Neural cell (in vitro differentiated cells): ENCODE measurements around the gene CYP4F22. TPM values are rescaled to one million over a fixed set of nuclear protein-coding genes. Genes with fewer than 3 reads are reported as not detected.

Experiments used
- H2AFZ ChIP-seq: fragments of 200-600, 300-800 bp; sonication (generic), shearing (Covaris generic); 2 replicates; pipeline ENCODE4 v1.6.0; 2014; ENCODE audit warnings: low read depth, mild to moderate bottlenecking, antibody characterized with exemption, low read length, moderate library complexity
- H3F3A ChIP-seq: fragments of 200-600 bp; shearing (Covaris generic); 2 replicates; pipeline ENCODE4 v1.6.1; 2016; ENCODE audit warnings: mild to moderate bottlenecking, moderate library complexity, mixed read lengths, antibody characterized with exemption, low read length; ENCODE audit not compliant: insufficient read depth, poor library complexity, severe bottlenecking
- H3K27ac ChIP-seq: fragments of 200-600, 300-800 bp; sonication (generic), shearing (Covaris generic); 2 replicates; pipeline ENCODE4 v1.5.1; 2014; ENCODE audit warnings: mild to moderate bottlenecking, low read length, moderate library complexity
- H3K27me3 ChIP-seq: fragments of 300-800, 200-600 bp; sonication (generic), shearing (Covaris generic); 2 replicates; pipeline ENCODE4 v1.6.0; 2014; ENCODE audit warnings: mild to moderate bottlenecking, low read depth, low read length, moderate library complexity; ENCODE audit not compliant: insufficient read depth
- H3K36me3 ChIP-seq: fragments of 300-800, 200-600 bp; sonication (generic), shearing (Covaris generic); 2 replicates; pipeline ENCODE4 v1.5.1; 2014; ENCODE audit warnings: mild to moderate bottlenecking, antibody characterized with exemption, low read length, moderate library complexity; ENCODE audit not compliant: insufficient read depth
- H3K4me2 ChIP-seq: fragments of 300-800, 200-600 bp; sonication (generic), shearing (Covaris generic); 2 replicates; pipeline ENCODE4 v1.6.0; 2014; ENCODE audit warnings: mild to moderate bottlenecking, low read length
- H3K4me3 ChIP-seq: fragments of 300-800, 200-600 bp; sonication (generic), shearing (Covaris generic); 2 replicates; pipeline ENCODE4 v1.5.1; 2014; ENCODE audit warnings: mild to moderate bottlenecking, low read length, moderate library complexity
- H3K79me2 ChIP-seq: fragments of 200-600 bp; shearing (Covaris generic); replicated peaks from 2 replicates; pipeline ENCODE4 v1.6.0; 2014; ENCODE audit warnings: mild to moderate bottlenecking, low read length, moderate library complexity; ENCODE audit not compliant: insufficient read depth
- H3K9ac ChIP-seq: fragments of 300-800, 200-600 bp; sonication (generic), shearing (Covaris generic); 2 replicates; pipeline ENCODE4 v1.6.1; 2016; ENCODE audit warnings: mild to moderate bottlenecking, low read length, mixed read lengths
- H3K9me2 ChIP-seq: fragments of 200-600 bp; shearing (Covaris generic); 2 replicates; pipeline ENCODE4 v1.6.1; 2016; ENCODE audit warnings: mild to moderate bottlenecking, low read length, mixed read lengths; ENCODE audit not compliant: insufficient read depth
- H3K9me3 ChIP-seq: fragments of 200-600, 300-800 bp; sonication (generic), shearing (Covaris generic); 2 replicates; pipeline ENCODE4 v1.6.1; 2016; ENCODE audit warnings: mild to moderate bottlenecking, mixed run types, low read length, moderate library complexity, mixed read lengths
- H4K20me1 ChIP-seq: fragments of 200-600 bp; shearing (Covaris generic); 2 replicates; pipeline ENCODE4 v1.6.1; 2016; ENCODE audit warnings: mild to moderate bottlenecking, mixed run types; ENCODE audit not compliant: insufficient read depth
- CTCF ChIP-seq: fragments of 450-650 bp; IDR thresholded peaks from 2 replicates; pipeline ENCODE4 v1.5.1; 2014; ENCODE audit warnings: antibody characterized with exemption, mild to moderate bottlenecking, moderate library complexity; ENCODE audit not compliant: poor library complexity, severe bottlenecking
- EP300 ChIP-seq: fragments of 450-650 bp; conservative IDR thresholded peaks from 2 replicates; pipeline ENCODE4 v1.6.1; 2014; ENCODE audit warnings: antibody characterized with exemption, mild to moderate bottlenecking, moderate library complexity; ENCODE audit not compliant: poor library complexity, severe bottlenecking
- EZH2 ChIP-seq: fragments of 200-600, 300-800 bp; shearing (Covaris generic), sonication (generic); IDR thresholded peaks from 2 replicates; pipeline ENCODE4 v1.6.1; 2014; ENCODE audit warnings: antibody characterized with exemption, low read length, borderline replicate concordance, mild to moderate bottlenecking; ENCODE audit not compliant: insufficient read depth, poor library complexity, severe bottlenecking
- MXI1 ChIP-seq: fragments of 450-650 bp; conservative IDR thresholded peaks from 2 replicates; pipeline ENCODE4 v1.6.1; 2014; ENCODE audit warnings: antibody characterized with exemption, mild to moderate bottlenecking; ENCODE audit not compliant: poor library complexity, severe bottlenecking
- POLR2AphosphoS5 ChIP-seq: IDR thresholded peaks from 2 replicates; pipeline ENCODE4 v1.6.1; 2012
- RAD21 ChIP-seq: fragments of 450-650 bp; conservative IDR thresholded peaks from 2 replicates; pipeline ENCODE4 v1.6.1; 2014; ENCODE audit warnings: antibody characterized with exemption, mild to moderate bottlenecking, moderate library complexity
- REST ChIP-seq: IDR thresholded peaks from 2 replicates; pipeline ENCODE4 v1.6.1; 2012; ENCODE audit warnings: borderline replicate concordance
- SMC3 ChIP-seq: fragments of 450-650 bp; conservative IDR thresholded peaks from 2 replicates; pipeline ENCODE4 v1.6.1; 2014; ENCODE audit warnings: antibody characterized with exemption, mild to moderate bottlenecking, moderate library complexity; ENCODE audit not compliant: poor library complexity
- TAF1 ChIP-seq: IDR thresholded peaks from 2 replicates; pipeline ENCODE4 v1.6.1; 2012; ENCODE audit warnings: low read depth
- polyA plus RNA-seq: library from polyadenylated mRNA; depleted of rRNA; stranded (reverse); fragments of >200 nt; gene quantifications from 2 replicates; pipeline ENCODE4 v1.2.3, GENCODE V29; 2014

CYP4F22 gene
- polyA plus RNA-seq, 1 donor from 2014 or later: not detected

- Histone ChIP-seq H3K27me3 (no peaks in the 10 kb centered on the region), H3K9ac (no peak overlapping the region), H3K27ac (no peak overlapping the region), H3K9me2 (no peaks in the 10 kb centered on the region), H3K4me3 (no peak overlapping the region), H3K79me2 (no peaks in the 10 kb centered on the region), H3K9me3 (no peaks in the 10 kb centered on the region), H3F3A (no peaks in the 10 kb centered on the region), H2AFZ (no peak overlapping the region), H3K4me2 (no peak overlapping the region), H3K36me3 (no peaks in the 10 kb centered on the region), H4K20me1 (no peaks in the 10 kb centered on the region)
- TF ChIP-seq TAF1 (no peak), CTCF (no peak), POLR2AphosphoS5 (no peak), EP300 (no peak), REST (no peak), MXI1 (no peak), SMC3 (no peak), RAD21 (no peak), EZH2 (no peak)
These were observed 41.9 kb downstream of the CYP4F22 start for GRCh38 chr19:15550273-15550672.

GRCh38 chr19:15550929-15551292 is 42.6 kb downstream of the CYP4F22 start:
- H3K79me2 ChIP-seq: no peaks in the 10 kb centered on the region
- no peaks in the 10 kb centered on the region for H3K9me3 ChIP-seq
- no peak overlapping the region for H3K27ac ChIP-seq
- no peak overlapping the region for H2AFZ ChIP-seq
- H3K4me2 ChIP-seq: no peak overlapping the region
- no peak overlapping the region for H3K4me3 ChIP-seq
- no peak overlapping the region for H3K9ac ChIP-seq
- no peaks in the 10 kb centered on the region for H4K20me1 ChIP-seq
- no peaks in the 10 kb centered on the region for H3F3A ChIP-seq
- no peaks in the 10 kb centered on the region for H3K9me2 ChIP-seq
- TF ChIP-seq POLR2AphosphoS5 (no peak), TAF1 (no peak), CTCF (no peak), SMC3 (no peak), MXI1 (no peak), EZH2 (no peak)
- no peaks in the 10 kb centered on the region for H3K36me3 ChIP-seq
- H3K27me3 ChIP-seq: peaks cover 4% of the 10 kb centered on the region
